HCT116 (cell line): ENCODE data around the gene TLR4. TPM values are rescaled to one million over a fixed set of nuclear protein-coding genes. Genes with fewer than 3 reads are reported as not detected.

Experiments used
- ATAC-seq: fragments of 200-7000 bp; cut with Tn5 transposase; 2 replicates; pipeline ENCODE4 v1.9.1; 2020; ENCODE audit warnings: mild to moderate bottlenecking, moderate library complexity
- BruUV-seq: library from RNA; stranded (reverse); fragments of 400-500 nt; replicated peaks from 2 replicates; lab custom pipeline; 2021; lab: Mats Ljungman, UMichigan
- CTCF ChIA-PET: fragments of 300-600 bp; sonication (Branson Sonifier 250); formaldehyde crosslinking; loops from one replicate; lab custom pipeline; 2021; ENCODE audit warnings: antibody characterized with exemption; lab: Charles Lee
- POLR2A ChIA-PET: fragments of 300-600, 350-600 bp; sonication (Branson Sonifier 250); formaldehyde crosslinking; loops from one replicate; lab custom pipeline; 2021; ENCODE audit warnings: antibody characterized with exemption; lab: Charles Lee
- RAD21 ChIA-PET, 2 experiments: fragments of 300-600 bp; sonication (Branson Sonifier 250); formaldehyde crosslinking; loops; one replicate each; lab custom pipeline; 2023; ENCODE audit warnings: low total read pairs in 2 of 2; ENCODE audit not compliant: uncharacterized antibody in 2 of 2, unreplicated experiment in 2 of 2, low non-redundant PET in 1 of 2; lab: Charles Lee
- DNase-seq: peaks from one replicate; pipeline ENCODE4 v3.0.0-alpha.2; 2010; ENCODE audit warnings: low read depth, low spot score
- H2AFZ ChIP-seq: fragments of 200-600 bp; shearing (Covaris generic), sonication (generic); 2 replicates; pipeline ENCODE4 v1.6.1; 2017; ENCODE audit warnings: low read depth, mixed run types, mixed read lengths, antibody characterized with exemption, low read length; ENCODE audit not compliant: poor library complexity, severe bottlenecking
- H3K27ac ChIP-seq: 2 replicates; pipeline ENCODE4 v1.5.1; 2012; ENCODE audit warnings: low read depth, low read length
- H3K27me3 ChIP-seq: fragments of 200-600 bp; sonication (generic); 2 replicates; pipeline ENCODE4 v1.6.1; 2016; ENCODE audit warnings: mixed run types, low read length, mixed read lengths; ENCODE audit not compliant: insufficient read depth
- H3K36me3 ChIP-seq, 2 experiments: fragments of 200-500 bp in 1 of 2; fragments of 200-600 bp in 1 of 2; sonication (Bioruptor generic) in 1 of 2; sonication (generic) in 1 of 2; 2 replicates each; pipeline versions ENCODE4 v1.5.1 to v1.6.1; 2014 to 2016; ENCODE audit warnings: low read length in 2 of 2, inconsistent platforms in 1 of 2, mixed read lengths in 1 of 2, mixed run types in 1 of 2; ENCODE audit not compliant: insufficient read depth in 2 of 2, control insufficient read depth in 1 of 2
- H3K4me1 ChIP-seq, 2 experiments: fragments of 200-600 bp in 1 of 2; sonication (generic) in 1 of 2; 2 replicates each; pipeline versions ENCODE4 v1.5.1 to v1.6.1; 2012 to 2017; ENCODE audit warnings: low read length in 2 of 2, inconsistent platforms in 1 of 2, mild to moderate bottlenecking in 1 of 2, mixed read lengths in 1 of 2, mixed run types in 1 of 2, moderate library complexity in 1 of 2; ENCODE audit not compliant: insufficient read depth in 2 of 2, control insufficient read depth in 1 of 2
- H3K4me2 ChIP-seq: fragments of 200-600 bp; sonication (generic); 2 replicates; pipeline ENCODE4 v1.6.1; 2017; ENCODE audit warnings: mixed run types, low read length, mixed read lengths
- H3K4me3 ChIP-seq, 2 experiments: fragments of 200-600 bp in 1 of 2; sonication (generic) in 1 of 2; replicated peaks in 1 of 2; 2 replicates each; pipeline ENCODE4 v1.5.1; 2011 to 2016; ENCODE audit warnings: low read length in 2 of 2, control low read depth in 1 of 2, low read depth in 1 of 2, mild to moderate bottlenecking in 1 of 2, mixed read lengths in 1 of 2, mixed run types in 1 of 2
- H3K79me2 ChIP-seq: fragments of 200-600 bp; sonication (generic); 2 replicates; pipeline ENCODE4 v1.6.1; 2017; ENCODE audit warnings: mild to moderate bottlenecking, mixed run types, low read length, moderate library complexity, mixed read lengths; ENCODE audit not compliant: insufficient read depth
- H3K9ac ChIP-seq: fragments of 200-600 bp; sonication (generic); 2 replicates; pipeline ENCODE4 v1.6.1; 2016; ENCODE audit warnings: low read length, mixed read lengths
- H3K9me2 ChIP-seq: fragments of 200-600 bp; sonication (generic), shearing (Covaris generic); 2 replicates; pipeline ENCODE4 v1.6.1; 2017; ENCODE audit warnings: mixed run types, mild to moderate bottlenecking, moderate library complexity; ENCODE audit not compliant: insufficient read depth
- H3K9me3 ChIP-seq, 2 experiments: fragments of 200-500 bp in 1 of 2; fragments of 200-600 bp in 1 of 2; sonication (Bioruptor generic) in 1 of 2; sonication (generic) in 1 of 2; 2 replicates each; pipeline ENCODE4 v1.6.1; 2014 to 2017; ENCODE audit warnings: low read length in 2 of 2, mixed read lengths in 2 of 2, inconsistent platforms in 1 of 2, low read depth in 1 of 2, mild to moderate bottlenecking in 1 of 2, mixed run types in 1 of 2, moderate library complexity in 1 of 2; ENCODE audit not compliant: control insufficient read depth in 1 of 2, insufficient read depth in 1 of 2
- H4K20me1 ChIP-seq: fragments of 200-600 bp; sonication (generic), shearing (Covaris generic); 2 replicates; pipeline ENCODE4 v1.6.1; 2017; ENCODE audit warnings: mixed run types, mild to moderate bottlenecking, moderate library complexity; ENCODE audit not compliant: insufficient read depth
- CBX3 ChIP-seq: IDR thresholded peaks from 2 replicates; pipeline ENCODE4 v1.6.1; 2012; ENCODE audit warnings: low read depth
- CEBPB ChIP-seq: IDR thresholded peaks from 2 replicates; pipeline ENCODE4 v1.6.1; 2012; ENCODE audit warnings: low read depth
- EGR1 ChIP-seq: IDR thresholded peaks from 2 replicates; pipeline ENCODE4 v1.6.1; 2012; ENCODE audit warnings: low read depth
- ELF1 ChIP-seq: IDR thresholded peaks from 2 replicates; pipeline ENCODE4 v1.6.1; 2012; ENCODE audit warnings: low read depth, borderline replicate concordance
- EZH2 ChIP-seq: fragments of 200-600 bp; sonication (generic); IDR thresholded peaks from 2 replicates; pipeline ENCODE4 v1.6.1; 2017; ENCODE audit warnings: antibody characterized with exemption, mixed run types
- FOSL1 ChIP-seq: IDR thresholded peaks from 2 replicates; pipeline ENCODE4 v1.6.1; 2012; ENCODE audit warnings: low read depth
- JUND ChIP-seq: IDR thresholded peaks from 2 replicates; pipeline ENCODE4 v1.6.1; 2012
- MAX ChIP-seq: IDR thresholded peaks from 2 replicates; pipeline ENCODE4 v1.6.1; 2012
- POLR2A ChIP-seq: IDR thresholded peaks from 2 replicates; pipeline ENCODE4 v1.7.0; 2011; ENCODE audit warnings: borderline replicate concordance; ENCODE audit not compliant: insufficient read depth, insufficient read length; ENCODE audit errors: extremely low read depth
- POLR2AphosphoS5 ChIP-seq: IDR thresholded peaks from 2 replicates; pipeline ENCODE4 v1.6.1; 2011; ENCODE audit warnings: mild to moderate bottlenecking, low read depth, low read length, moderate library complexity
- RAD21 ChIP-seq: IDR thresholded peaks from 2 replicates; pipeline ENCODE4 v1.6.1; 2012; ENCODE audit warnings: low read depth, mild to moderate bottlenecking
- REST ChIP-seq: IDR thresholded peaks from 2 replicates; pipeline ENCODE4 v1.6.1; 2012; ENCODE audit warnings: low read depth
- SIN3A ChIP-seq: IDR thresholded peaks from 2 replicates; pipeline ENCODE4 v1.6.1; 2012; ENCODE audit warnings: low read depth
- SRF ChIP-seq: IDR thresholded peaks from 2 replicates; pipeline ENCODE4 v1.6.1; 2012; ENCODE audit warnings: low read depth
- YY1 ChIP-seq: IDR thresholded peaks from 2 replicates; pipeline ENCODE4 v1.6.1; 2011; ENCODE audit warnings: low read length, low read depth, moderate library complexity, mild to moderate bottlenecking; ENCODE audit not compliant: insufficient replicate concordance; ENCODE audit errors: extremely low read depth
- ZBTB33 ChIP-seq: IDR thresholded peaks from 2 replicates; pipeline ENCODE4 v1.6.1; 2011; ENCODE audit warnings: mild to moderate bottlenecking, low read length, moderate library complexity; ENCODE audit not compliant: insufficient replicate concordance; ENCODE audit errors: extremely low read depth
- ZFX ChIP-seq: fragments of 450-650 bp; IDR thresholded peaks from 2 replicates; pipeline ENCODE4 v1.6.1; 2017
- ZNF274 ChIP-seq: fragments of 200-500 bp; sonication (Bioruptor generic); IDR thresholded peaks from 2 replicates; pipeline ENCODE4 v1.6.1; 2014; ENCODE audit warnings: mild to moderate bottlenecking, low read depth, low read length, inconsistent platforms
- intact Hi-C: fragments of 100-400 bp; cut with micrococcal nuclease; formaldehyde crosslinking; loops from 2 replicates; pipeline ENCODE4 v1.10.0; 2022
- total RNA-seq: library from RNA; stranded (reverse); gene quantifications from one replicate; pipeline ENCODE4 v1.2.1, GENCODE V29; 2021; ENCODE audit not compliant: unreplicated experiment

Gene TLR4
- total RNA-seq, 1 experiment from 2014 or later: 0.10 TPM

- H3K79me2 ChIP-seq: no peaks in the 10 kb centered on the region
- POLR2A ChIA-PET: no interaction called here
- H3K27me3 ChIP-seq: no peaks in the 10 kb centered on the region
- no peaks in the 10 kb centered on the region for H3K36me3 ChIP-seq
- peaks cover 6 to 19% of the 10 kb centered on the region in 2 experiments; a peak in 2 of 4 replicates for H3K9me3 ChIP-seq
- no peak overlapping the region for H2AFZ ChIP-seq
- no peak overlapping the region for H3K4me2 ChIP-seq
- ATAC-seq (no peak), DNase-seq (no peak)
- H3K9ac ChIP-seq: no peak overlapping the region
- H3K27ac ChIP-seq: no peak overlapping the region
- no peaks in the 10 kb centered on the region for H3K4me1 ChIP-seq
- RAD21 ChIA-PET: no interaction called here
- CTCF ChIA-PET: no interaction called here
- H3K4me3 ChIP-seq: no peak overlapping the region
- TF ChIP-seq POLR2AphosphoS5 (no peak), ZNF274 (no peak), ZBTB33 (no peak), MAX (no peak), POLR2A (no peak), YY1 (no peak), SRF (no peak), ELF1 (no peak), RAD21 (no peak), EZH2 (no peak), JUND (no peak), CBX3 (no peak), EGR1 (no peak), CEBPB (no peak), REST (no peak), ZFX (no peak), FOSL1 (no peak), SIN3A (no peak)
- H4K20me1 ChIP-seq: no peaks in the 10 kb centered on the region
- intact Hi-C loops: no loop called here
- H3K9me2 ChIP-seq: no peaks in the 10 kb centered on the region
- no TSS peak for BruUV-seq
Measured at GRCh38 chr9:117739624-117740347, 35.6 kb downstream of the TLR4 start.
